GM18873 (cell line): Measurements from ENCODE around the gene KCNC3.

ENCODE experiments used
- ATAC-seq: cut with Tn5 transposase; IDR thresholded peaks from one replicate; pipeline ENCODE4 v1.9.1; 2021; ENCODE audit warnings: mild to moderate bottlenecking, moderate library complexity, moderate number of reproducible peaks; ENCODE audit not compliant: unreplicated experiment, low FRiP score

KCNC3 gene

DNA sequence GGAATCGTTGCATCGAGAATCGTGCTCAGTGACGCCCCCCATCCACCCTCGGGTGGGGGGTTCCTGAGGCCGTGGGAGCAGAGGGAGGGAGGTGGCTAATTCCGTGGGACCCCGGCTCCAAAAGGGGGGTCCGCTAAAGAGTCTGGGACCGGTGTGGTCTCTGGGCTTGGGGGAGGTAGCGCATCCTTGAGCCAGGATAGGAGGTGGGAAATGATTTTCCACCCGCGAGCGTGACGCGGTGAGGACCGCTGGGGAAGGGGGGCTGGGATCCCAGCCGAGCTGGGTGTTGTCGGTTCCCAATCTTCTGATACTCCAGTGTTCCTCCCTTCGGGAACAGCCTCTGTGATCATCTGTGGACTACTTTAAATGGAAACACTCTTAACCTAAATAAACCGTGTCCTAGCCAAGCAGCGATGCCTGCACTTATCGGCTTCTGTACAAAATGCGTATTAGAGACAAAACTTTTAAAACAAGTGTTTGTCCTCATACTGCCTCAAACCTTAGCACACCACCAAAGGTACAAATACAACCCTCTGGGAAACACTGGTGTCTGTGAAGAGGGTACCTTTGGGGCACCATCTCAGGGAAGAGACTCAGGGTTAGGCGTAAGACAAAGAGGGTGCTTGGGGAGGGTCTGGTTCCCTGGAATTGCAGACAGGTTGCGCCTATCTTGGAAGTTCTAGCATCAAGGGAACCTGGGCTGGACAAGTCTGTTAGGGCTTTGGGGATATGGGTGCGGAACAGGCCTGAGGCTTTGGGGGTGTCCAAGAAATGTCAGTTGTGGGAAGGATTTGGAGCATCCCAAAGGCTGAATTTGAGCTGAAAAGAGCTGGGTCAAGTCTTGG is 16.0 kb downstream of the KCNC3 start:
- no peak for ATAC-seq

- ATAC-seq, result no peak
Measured at GRCh38 chr19:50311723-50312635, 17.2 kb downstream of the KCNC3 start.

GRCh38 chr19:50310759-50311465 is 18.3 kb downstream of the KCNC3 start:
- no peak for ATAC-seq

GRCh38 chr19:50309396-50310125 is 19.6 kb downstream of the KCNC3 start:
- ATAC-seq, result no peak

- no peak for ATAC-seq
Measured at GRCh38 chr19:50308991-50309390, 20.2 kb downstream of the KCNC3 start.

DNA sequence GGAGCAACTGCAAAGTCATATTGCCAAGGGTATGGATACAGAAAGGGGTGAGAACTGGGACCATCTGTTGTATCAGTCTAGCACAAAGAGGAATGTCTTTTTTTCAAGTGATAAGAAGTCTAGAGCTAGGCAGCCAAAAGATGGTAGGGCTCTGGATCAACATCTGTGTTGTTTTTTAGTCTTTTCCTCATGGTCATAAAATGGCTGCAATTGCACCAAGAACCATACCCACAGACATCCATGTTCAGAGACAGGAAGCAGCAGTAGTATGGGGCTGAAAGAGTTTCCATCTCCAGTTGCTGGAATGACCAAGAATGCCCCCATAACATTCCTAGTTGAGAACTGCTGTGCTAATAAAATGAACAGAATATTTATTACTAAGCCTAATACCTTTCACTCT is 25.6 kb downstream of the KCNC3 start:
- ATAC-seq, result no peak

DNA sequence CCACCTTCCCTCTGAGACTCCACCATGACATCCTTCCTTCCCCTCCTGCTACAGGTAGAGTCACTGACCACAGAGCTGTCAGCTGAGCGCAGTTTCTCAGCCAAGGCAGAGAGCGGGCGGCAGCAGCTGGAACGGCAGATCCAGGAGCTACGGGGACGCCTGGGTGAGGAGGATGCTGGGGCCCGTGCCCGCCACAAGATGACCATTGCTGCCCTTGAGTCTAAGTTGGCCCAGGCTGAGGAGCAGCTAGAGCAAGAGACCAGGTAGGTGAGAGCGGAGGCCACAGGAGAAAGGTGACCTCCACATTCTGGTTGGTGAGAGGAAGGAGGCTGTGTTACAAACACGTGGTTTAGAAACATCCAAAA is 27.6 kb downstream of the KCNC3 start:
- ATAC-seq, result no peak

DNA sequence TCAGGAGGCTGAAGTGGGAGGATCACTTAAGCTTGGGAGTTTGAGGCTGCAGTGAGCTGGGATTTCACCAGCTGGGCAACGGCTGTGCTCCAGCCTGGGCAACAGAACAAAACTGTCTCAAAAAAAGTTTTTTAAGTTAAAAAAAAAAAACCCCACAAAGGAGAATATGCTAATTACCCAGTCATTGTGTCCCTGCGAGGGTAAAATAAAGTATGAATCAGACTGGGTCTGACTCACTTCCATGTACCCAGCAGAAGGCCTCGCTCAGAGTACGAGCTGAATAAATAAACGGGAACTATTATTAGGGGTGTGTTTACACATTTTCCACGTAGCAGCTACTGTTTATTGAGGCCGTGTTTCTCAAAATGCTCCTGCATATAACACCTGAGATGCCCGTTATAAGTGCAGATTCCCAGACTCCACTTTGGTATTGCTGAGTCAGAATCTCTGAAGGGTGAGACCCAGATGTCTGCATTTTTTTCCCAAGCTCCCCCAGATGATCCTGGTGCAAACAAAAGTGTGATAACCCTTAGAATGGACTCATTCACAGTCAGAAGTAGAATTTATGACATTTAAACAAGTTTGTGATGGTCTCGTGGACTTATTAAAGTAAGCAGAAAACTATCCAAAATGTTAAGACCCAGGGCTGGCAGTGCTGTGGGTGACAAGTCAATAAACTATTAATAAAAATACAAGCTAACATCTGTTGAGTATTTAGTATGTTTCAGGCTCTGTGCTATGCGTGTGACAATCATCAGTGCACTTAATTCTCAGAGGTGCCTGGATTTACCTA is 28.2 kb downstream of the KCNC3 start:
- ATAC-seq, result no peak

- ATAC-seq, result no peak
Measured at GRCh38 chr19:50300051-50300450, 29.1 kb downstream of the KCNC3 start.

DNA sequence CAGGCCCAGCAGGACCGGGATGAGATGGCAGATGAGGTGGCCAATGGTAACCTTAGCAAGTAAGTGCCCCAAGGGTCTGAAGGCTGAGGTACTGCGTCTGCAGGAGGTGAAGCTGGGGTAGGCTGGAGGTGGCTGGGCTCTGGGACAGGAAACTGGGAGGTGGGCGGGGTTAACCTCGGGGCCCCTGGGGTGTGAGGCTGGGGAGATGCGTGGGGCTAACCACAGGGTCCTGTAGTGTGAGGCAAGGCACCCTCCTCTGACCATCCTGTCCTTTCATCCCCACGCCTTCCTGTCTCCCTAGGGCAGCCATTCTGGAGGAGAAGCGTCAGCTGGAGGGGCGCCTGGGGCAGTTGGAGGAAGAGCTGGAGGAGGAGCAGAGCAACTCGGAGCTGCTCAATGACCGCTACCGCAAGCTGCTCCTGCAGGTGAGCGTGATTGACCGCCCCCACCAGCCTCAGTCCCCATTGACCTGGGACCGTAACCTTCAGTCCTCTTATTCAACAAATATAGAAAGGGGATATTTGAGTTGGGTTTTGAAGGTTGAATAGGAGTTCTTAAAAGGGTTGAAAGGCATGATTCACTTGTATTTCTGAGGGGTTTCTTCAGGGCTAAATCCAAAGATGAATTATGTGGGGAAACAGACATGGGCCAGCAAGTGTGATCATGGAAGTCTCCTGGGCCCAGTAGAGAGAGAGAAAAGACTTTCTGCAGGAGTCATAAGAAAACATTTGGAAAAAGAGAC is 35.7 kb downstream of the KCNC3 start:
- ATAC-seq, result no peak

DNA sequence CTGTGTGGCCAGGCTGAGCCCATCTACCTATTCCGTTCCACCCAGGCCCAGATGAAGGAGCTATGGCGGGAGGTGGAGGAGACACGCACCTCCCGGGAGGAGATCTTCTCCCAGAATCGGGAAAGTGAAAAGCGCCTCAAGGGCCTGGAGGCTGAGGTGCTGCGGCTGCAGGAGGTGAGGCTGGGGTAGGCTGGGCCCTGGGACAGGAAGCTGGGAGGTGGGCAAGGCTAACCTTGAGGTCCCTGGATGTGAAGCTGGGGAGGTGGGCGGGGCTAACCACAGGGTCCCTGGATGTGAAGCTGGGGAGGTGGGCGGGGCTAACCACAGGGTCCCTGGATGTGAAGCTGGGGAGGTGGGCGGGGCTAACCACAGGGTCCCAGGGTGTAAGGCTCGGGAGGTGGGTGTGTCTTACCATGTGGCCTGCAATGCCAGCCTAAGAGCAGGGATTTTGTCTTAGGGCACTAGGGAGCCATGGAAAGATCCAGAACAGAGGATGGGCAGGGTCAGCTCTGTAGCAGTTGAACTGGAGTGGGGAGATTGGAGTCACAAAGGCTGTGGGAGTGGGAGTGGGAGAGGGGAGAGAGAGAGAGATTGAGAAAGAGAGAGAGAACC is 36.9 kb downstream of the KCNC3 start:
- no peak for ATAC-seq

DNA sequence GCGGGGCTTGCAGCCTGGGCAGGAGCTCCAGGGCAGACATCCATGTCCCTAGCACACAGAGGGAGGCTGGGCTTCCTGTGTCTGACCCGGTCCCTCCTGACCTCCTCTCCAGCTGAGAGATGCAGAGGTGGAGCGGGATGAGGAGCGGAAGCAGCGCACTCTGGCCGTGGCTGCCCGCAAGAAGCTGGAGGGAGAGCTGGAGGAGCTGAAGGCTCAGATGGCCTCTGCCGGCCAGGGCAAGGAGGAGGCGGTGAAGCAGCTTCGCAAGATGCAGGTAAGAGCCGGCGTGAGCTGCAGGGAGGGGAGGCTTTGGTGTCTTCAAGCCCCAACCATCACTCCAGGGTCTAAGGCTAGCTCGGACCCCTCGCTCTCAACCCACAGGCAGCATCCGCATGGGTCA is 38.4 kb downstream of the KCNC3 start:
- no peak for ATAC-seq

DNA sequence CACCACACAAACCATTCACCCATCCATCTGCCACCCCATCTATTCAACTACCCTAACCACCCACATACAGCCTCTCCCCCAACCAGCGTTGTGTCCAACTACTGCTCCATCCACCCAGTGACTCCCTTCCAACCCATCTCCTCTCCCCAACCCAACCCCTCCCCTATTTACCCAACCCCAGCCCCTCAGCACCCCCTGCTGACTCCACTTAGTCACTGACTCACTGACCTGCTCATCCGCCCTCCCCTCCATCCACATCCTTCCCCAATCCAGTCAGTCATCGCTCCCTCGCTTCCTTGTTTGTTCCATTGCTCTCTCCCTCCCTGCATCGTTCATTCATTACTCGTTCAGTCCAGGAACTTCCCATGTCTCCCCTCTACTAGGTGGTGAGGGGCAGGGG is 39.2 kb downstream of the KCNC3 start:
- no peak for ATAC-seq

DNA sequence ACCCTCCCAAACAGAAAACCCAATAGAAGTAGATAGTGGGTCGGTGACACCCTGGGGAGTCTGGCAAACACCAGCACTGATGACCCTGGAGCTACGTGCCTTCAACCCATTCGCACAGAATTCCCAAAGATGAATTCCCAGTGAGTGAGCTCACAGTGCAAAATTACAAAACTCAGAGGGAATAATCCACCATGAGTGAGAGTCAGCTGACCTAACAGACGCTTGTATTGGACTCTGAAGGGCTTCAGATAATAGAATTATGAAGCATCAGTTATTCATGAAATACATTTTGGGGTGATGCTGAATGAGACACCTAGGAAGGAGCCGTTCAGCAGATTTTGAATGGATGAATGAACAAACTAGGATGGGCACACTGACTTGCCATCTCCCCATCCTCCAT is 40.2 kb downstream of the KCNC3 start:
- no peak for ATAC-seq

DNA sequence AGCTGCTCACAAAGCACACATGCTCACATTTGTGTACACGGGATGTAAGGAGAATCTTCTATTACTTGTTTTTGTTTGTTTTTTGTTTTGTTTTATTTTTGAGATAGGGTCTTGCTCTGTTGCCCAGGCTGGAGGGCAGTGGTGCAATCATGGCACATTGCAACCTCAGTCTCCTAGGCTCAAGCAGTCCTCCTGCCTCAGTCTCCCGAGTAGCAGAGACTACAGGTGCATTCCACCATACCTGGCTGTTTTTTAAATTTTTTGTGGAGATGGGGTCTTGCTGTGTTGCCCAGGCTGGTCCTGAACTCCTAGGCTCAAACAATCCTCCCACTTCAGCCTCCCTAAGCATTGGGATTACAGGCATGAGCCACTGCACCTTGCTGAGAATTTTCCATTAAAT is 41.8 kb downstream of the KCNC3 start:
- ATAC-seq, result no peak

GRCh38 chr19:50286443-50286842 is 42.7 kb downstream of the KCNC3 start:
- no peak for ATAC-seq

DNA sequence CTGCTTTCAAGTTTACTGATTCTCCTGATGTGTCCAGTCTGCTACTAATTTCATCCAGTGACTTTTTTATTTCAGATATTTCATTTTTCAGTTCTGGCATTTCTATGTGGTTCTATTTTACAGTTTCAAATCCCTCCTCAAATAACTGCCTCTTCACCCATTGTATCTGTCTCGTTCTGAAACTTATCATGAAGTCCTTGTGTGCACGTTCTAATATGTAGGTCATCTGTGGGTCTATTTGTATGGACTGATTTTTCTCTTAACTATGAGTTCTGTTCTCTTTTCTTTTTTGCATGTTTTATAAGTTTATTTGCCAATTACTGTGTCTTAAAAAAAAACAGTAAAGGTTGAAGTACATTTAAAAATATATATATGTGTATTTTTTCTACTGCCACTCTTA is 43.3 kb downstream of the KCNC3 start:
- ATAC-seq, result no peak

DNA sequence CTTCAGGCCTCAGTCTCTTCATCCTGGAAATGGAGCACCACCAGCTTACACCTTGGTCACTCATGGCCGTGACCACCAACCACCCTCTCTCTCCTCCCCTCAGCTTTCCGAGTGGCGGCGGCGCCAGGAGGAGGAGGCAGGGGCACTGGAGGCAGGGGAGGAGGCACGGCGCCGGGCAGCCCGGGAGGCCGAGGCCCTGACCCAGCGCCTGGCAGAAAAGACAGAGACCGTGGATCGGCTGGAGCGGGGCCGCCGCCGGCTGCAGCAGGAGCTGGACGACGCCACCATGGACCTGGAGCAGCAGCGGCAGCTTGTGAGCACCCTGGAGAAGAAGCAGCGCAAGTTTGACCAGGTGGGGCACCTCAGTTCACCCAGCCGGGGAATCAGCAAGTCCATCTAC is 47.7 kb downstream of the KCNC3 start:
- ATAC-seq, result no peak

GRCh38 chr19:50280983-50281382 is 48.2 kb downstream of the KCNC3 start:
- no peak for ATAC-seq
